HepG2 (cell line): ENCODE data around the gene COL5A1. TPM values are rescaled to one million over a fixed set of nuclear protein-coding genes. Genes with fewer than 3 reads are reported as not detected.

Experiments used
- ATAC-seq: fragments of 200-7000 bp; cut with Tn5 transposase; 3 replicates; pipeline ENCODE4 v1.9.1; 2020; ENCODE audit warnings: mild to moderate bottlenecking, moderate library complexity
- BruUV-seq: library from RNA; stranded (reverse); fragments of 400-500 nt; replicated peaks from 2 replicates; lab custom pipeline; 2021; lab: Mats Ljungman, UMichigan
- CTCF ChIA-PET: fragments of 300-600 bp; formaldehyde crosslinking; extraction: SDS; loops from one replicate; lab custom pipeline; 2021; ENCODE audit warnings: low total read pairs, inconsistent platforms, low intra/inter-chr PET ratio; lab: Yijun Ruan, JAX
- POLR2A ChIA-PET: fragments of 350-600 bp; sonication (Branson Sonifier 250); formaldehyde crosslinking; loops from one replicate; lab custom pipeline; 2020; ENCODE audit warnings: antibody characterized with exemption, inconsistent platforms; lab: Yijun Ruan, JAX
- DNase-seq: peaks from one replicate; pipeline ENCODE4 v3.0.0-alpha.2; 2015; ENCODE audit warnings: low spot score
- FAIRE-seq: peaks from 3 replicates; lab custom pipeline; 2011; peaks lifted over from hg19 to GRCh38; lab: Jason Lieb, UNC
- H2AFZ ChIP-seq: one replicate; pipeline ENCODE4 v1.6.1; 2011; ENCODE audit warnings: low read length, inconsistent platforms
- H3K27ac ChIP-seq: fragments of 300-600 bp; 3 replicates; pipeline ENCODE4 v1.8.0; 2011; ENCODE audit warnings: mixed run types, mild to moderate bottlenecking, mixed read lengths, low read length, inconsistent platforms; ENCODE audit not compliant: insufficient read depth; ENCODE audit errors: extremely low read length
- H3K27me3 ChIP-seq, 2 experiments: fragments of 200-600 bp in 1 of 2; 2 replicates in 1 of 2; 3 replicates in 1 of 2; pipeline versions ENCODE4 v1.6.0 to v1.8.0; 2011; ENCODE audit warnings: low read length in 2 of 2, mild to moderate bottlenecking in 2 of 2, moderate library complexity in 2 of 2, inconsistent platforms in 1 of 2; ENCODE audit not compliant: insufficient read depth in 2 of 2, control insufficient read depth in 1 of 2
- H3K36me3 ChIP-seq, 2 experiments: fragments of 200-600 bp in 1 of 2; replicated peaks in 1 of 2; 2 replicates in 1 of 2; 3 replicates in 1 of 2; pipeline versions ENCODE4 v1.5.1 to v1.8.0; 2011; ENCODE audit warnings: low read length in 2 of 2, inconsistent platforms in 1 of 2; ENCODE audit not compliant: insufficient read depth in 2 of 2, control insufficient read depth in 1 of 2
- H3K4me1 ChIP-seq: 2 replicates; pipeline ENCODE4 v1.5.1; 2012; ENCODE audit warnings: low read length, inconsistent platforms; ENCODE audit not compliant: insufficient read depth
- H3K4me2 ChIP-seq: 2 replicates; pipeline ENCODE4 v1.6.0; 2011; ENCODE audit warnings: low read depth, low read length, inconsistent platforms
- H3K4me3 ChIP-seq, 3 experiments: fragments of 200-600 bp in 1 of 3; sonication (generic), shearing (Covaris generic) in 1 of 3; replicated peaks in 1 of 3; 2 replicates each; pipeline ENCODE4 v1.5.1; 2011 to 2016; ENCODE audit warnings: low read length in 3 of 3, inconsistent platforms in 2 of 3, low read depth in 2 of 3, mild to moderate bottlenecking in 2 of 3, control low read depth in 1 of 3, mixed read lengths in 1 of 3; ENCODE audit not compliant: insufficient read depth in 1 of 3
- H3K79me2 ChIP-seq: one replicate; pipeline ENCODE4 v1.6.1; 2011; ENCODE audit warnings: low read length, inconsistent platforms; ENCODE audit not compliant: insufficient read depth
- H3K9ac ChIP-seq: 2 replicates; pipeline ENCODE4 v1.6.0; 2011; ENCODE audit warnings: mild to moderate bottlenecking, low read depth, low read length, inconsistent platforms; ENCODE audit not compliant: insufficient read depth
- H3K9me3 ChIP-seq: 2 replicates; pipeline ENCODE4 v1.5.1; 2012; ENCODE audit warnings: mild to moderate bottlenecking, low read length
- H4K20me1 ChIP-seq: 2 replicates; pipeline ENCODE4 v1.6.0; 2011; ENCODE audit warnings: inconsistent platforms, mild to moderate bottlenecking, low read length, moderate library complexity; ENCODE audit not compliant: insufficient read depth
- ATF7-NPFF ChIP-seq: sonication (generic); formaldehyde crosslinking; IDR thresholded peaks from 2 replicates; pipeline ENCODE4 v1.8.1; 2023; ENCODE audit warnings: mild to moderate bottlenecking, low read depth, missing genetic modification reagents, moderate library complexity
- BRF2 ChIP-seq: sonication (generic); formaldehyde crosslinking; IDR thresholded peaks from 2 replicates; pipeline ENCODE4 v1.8.1; 2022; ENCODE audit warnings: mild to moderate bottlenecking, missing genetic modification reagents
- EHMT2 ChIP-seq: fragments of 200-600 bp; sonication (generic); IDR thresholded peaks from 2 replicates; pipeline ENCODE4 v1.7.0; 2017; ENCODE audit warnings: antibody characterized with exemption, low read depth, low read length, borderline replicate concordance
- FOXO4 ChIP-seq: sonication (generic); formaldehyde crosslinking; conservative IDR thresholded peaks from 2 replicates; pipeline ENCODE4 v1.8.1; 2023; ENCODE audit warnings: missing genetic modification reagents
- HMG20A ChIP-seq: IDR thresholded peaks from 2 replicates; pipeline ENCODE4 v1.6.1; 2016; ENCODE audit warnings: borderline replicate concordance
- JARID2 ChIP-seq: sonication (generic); formaldehyde crosslinking; IDR thresholded peaks from 2 replicates; pipeline ENCODE4 v1.8.1; 2023; ENCODE audit warnings: missing genetic modification reagents, inconsistent platforms; ENCODE audit not compliant: insufficient replicate concordance
- PLRG1 ChIP-seq: fragments of 450-650 bp; conservative IDR thresholded peaks from 2 replicates; pipeline ENCODE4 v1.6.1; 2016
- SMAD1 ChIP-seq: sonication (generic); formaldehyde crosslinking; IDR thresholded peaks from 2 replicates; pipeline ENCODE4 v1.4.0; 2020; ENCODE audit warnings: missing genetic modification reagents, low read depth, mild to moderate bottlenecking, borderline replicate concordance
- SMAD9 ChIP-seq: sonication (generic); formaldehyde crosslinking; IDR thresholded peaks from 2 replicates; pipeline ENCODE4 v1.5.1; 2020; ENCODE audit warnings: mild to moderate bottlenecking, missing genetic modification reagents
- WGBS: methylation state at CpG from one replicate; pipeline ENCODE4 v1.1.6; 2017; ENCODE audit warnings: low lambda C conversion rate; 5-methylcytosine and 5-hydroxymethylcytosine counted together
- in situ Hi-C: cut with HindIII; loops from 2 replicates; pipeline ENCODE4 v1.10.0; 2017; ENCODE audit warnings: low pct_unique_long_range_greater_than_20kb; ENCODE audit not compliant: extremely low pct_ligation_motif_present
- intact Hi-C: fragments of 100-400 bp; cut with micrococcal nuclease; formaldehyde crosslinking; loops from one replicate; pipeline ENCODE4 v1.10.0; 2022; ENCODE audit not compliant: unreplicated experiment
- polyA plus RNA-seq, 8 experiments: library from polyadenylated mRNA; depleted of rRNA in 3 of 8; stranded (reverse) in 7 of 8; unstranded in 1 of 8; fragments of >200 nt; fragmentation: Illumina TruSeq in 4 of 8; extraction: Trizol in 4 of 8; gene quantifications; 2 replicates each; pipeline versions ENCODE4 v1.2.1 to v1.2.3, GENCODE V29; 2011 to 2016; ENCODE audit warnings: low read depth in 4 of 8, missing spikeins in 1 of 8, mixed read lengths in 1 of 8; ENCODE audit not compliant: insufficient read depth in 1 of 8
- total RNA-seq, 5 experiments: library from RNA; depleted of rRNA; stranded (reverse); fragments of >200 nt; fragmentation: Illumina TruSeq; extraction: Trizol; gene quantifications; 2 replicates each; pipeline ENCODE4 v1.2.3, GENCODE V29; 2016; ENCODE audit warnings: low read depth in 1 of 5
- TF ChIP-seq, protein P1 (sequence below): sonication (generic); formaldehyde crosslinking; conservative IDR thresholded peaks from 2 replicates; pipeline ENCODE4 v1.4.0; 2020; ENCODE audit warnings: mild to moderate bottlenecking, missing genetic modification reagents, moderate library complexity
- TF ChIP-seq, protein P2 (sequence below): sonication (generic); formaldehyde crosslinking; IDR thresholded peaks from 2 replicates; pipeline ENCODE4 v1.5.1; 2020; ENCODE audit warnings: mild to moderate bottlenecking, missing genetic modification reagents, borderline replicate concordance

COL5A1 gene
- total and polyA plus RNA-seq, 2 of the 13 experiments (the other 11 are each of a cell fraction or from before 2014, with no cell fraction given): not detected

DNA sequence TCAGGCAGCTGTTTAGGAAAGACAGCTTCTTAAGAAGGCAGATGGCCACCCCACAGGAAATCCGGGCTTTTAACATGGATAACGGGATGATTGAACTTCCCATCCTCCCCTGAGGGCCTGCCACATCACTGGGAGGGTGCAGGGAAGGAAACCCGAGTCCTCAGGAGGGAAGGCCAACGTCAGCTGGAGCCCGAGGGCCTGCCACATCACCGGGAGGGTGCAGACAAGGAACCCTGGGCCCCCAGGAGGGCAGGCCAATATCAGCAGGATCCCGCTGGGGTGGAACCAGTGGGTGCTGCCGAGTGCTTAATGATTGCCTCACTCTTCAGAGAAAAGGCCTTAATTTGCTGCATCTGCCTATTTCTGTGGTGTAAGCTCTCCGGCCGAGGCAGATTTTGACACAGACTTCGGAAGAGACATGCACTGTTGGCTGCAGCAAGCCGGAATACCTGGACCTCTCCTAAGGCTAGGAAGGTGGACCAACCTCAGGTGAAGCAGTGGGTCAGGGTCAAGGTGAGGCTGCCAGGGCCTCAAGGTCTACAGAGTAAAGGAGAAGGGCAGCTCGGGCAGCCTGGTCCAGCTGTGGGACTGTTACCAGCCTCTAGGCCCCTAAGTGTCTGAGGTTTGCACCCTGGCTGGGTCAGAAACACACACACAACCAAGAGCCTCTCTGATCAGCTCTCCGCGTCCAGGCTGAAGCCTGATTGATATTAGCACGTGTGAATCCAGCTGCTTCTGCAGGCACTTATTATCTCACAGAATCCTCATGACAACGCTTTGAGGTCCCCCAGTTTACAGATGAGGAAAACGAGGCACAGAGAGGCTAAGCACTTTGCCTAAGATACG, 14.8 kb upstream of the COL5A1 start:
- no peak overlapping the region for H3K4me3 ChIP-seq
- intact Hi-C loops: no loop called here
- H3K79me2 ChIP-seq: no peaks in the 10 kb centered on the region
- peaks cover 3% of the 10 kb centered on the region for H4K20me1 ChIP-seq
- H3K36me3 ChIP-seq: no peaks in the 10 kb centered on the region
- in situ Hi-C loops: no loop called here
- DNase-seq (no peak), ATAC-seq (no peak), FAIRE-seq (no peak)
- H3K27me3 ChIP-seq: peaks cover 7 to 84% of the 10 kb centered on the region in 2 experiments; a peak in 4 of 5 replicates
- H3K9me3 ChIP-seq: no peaks in the 10 kb centered on the region
- no TSS peak for BruUV-seq
- no peak overlapping the region for H3K27ac ChIP-seq
- H2AFZ ChIP-seq: no peak overlapping the region
- H3K4me1 ChIP-seq: no peaks in the 10 kb centered on the region
- no peak overlapping the region for H3K4me2 ChIP-seq
- ChIA-PET CTCF (no interaction called here), POLR2A (no interaction called here)
- 3% methylated on average over 9 of the region's 19 CpGs for WGBS
- H3K9ac ChIP-seq: no peak overlapping the region
- TF ChIP-seq FOXO4 (CRISPR knock-in tag): no peak
- TF ChIP-seq SMAD1: no peak
- TF ChIP-seq, protein P1, sequence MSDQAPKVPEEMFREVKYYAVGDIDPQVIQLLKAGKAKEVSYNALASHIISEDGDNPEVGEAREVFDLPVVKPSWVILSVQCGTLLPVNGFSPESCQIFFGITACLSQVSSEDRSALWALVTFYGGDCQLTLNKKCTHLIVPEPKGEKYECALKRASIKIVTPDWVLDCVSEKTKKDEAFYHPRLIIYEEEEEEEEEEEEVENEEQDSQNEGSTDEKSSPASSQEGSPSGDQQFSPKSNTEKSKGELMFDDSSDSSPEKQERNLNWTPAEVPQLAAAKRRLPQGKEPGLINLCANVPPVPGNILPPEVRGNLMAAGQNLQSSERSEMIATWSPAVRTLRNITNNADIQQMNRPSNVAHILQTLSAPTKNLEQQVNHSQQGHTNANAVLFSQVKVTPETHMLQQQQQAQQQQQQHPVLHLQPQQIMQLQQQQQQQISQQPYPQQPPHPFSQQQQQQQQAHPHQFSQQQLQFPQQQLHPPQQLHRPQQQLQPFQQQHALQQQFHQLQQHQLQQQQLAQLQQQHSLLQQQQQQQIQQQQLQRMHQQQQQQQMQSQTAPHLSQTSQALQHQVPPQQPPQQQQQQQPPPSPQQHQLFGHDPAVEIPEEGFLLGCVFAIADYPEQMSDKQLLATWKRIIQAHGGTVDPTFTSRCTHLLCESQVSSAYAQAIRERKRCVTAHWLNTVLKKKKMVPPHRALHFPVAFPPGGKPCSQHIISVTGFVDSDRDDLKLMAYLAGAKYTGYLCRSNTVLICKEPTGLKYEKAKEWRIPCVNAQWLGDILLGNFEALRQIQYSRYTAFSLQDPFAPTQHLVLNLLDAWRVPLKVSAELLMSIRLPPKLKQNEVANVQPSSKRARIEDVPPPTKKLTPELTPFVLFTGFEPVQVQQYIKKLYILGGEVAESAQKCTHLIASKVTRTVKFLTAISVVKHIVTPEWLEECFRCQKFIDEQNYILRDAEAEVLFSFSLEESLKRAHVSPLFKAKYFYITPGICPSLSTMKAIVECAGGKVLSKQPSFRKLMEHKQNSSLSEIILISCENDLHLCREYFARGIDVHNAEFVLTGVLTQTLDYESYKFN (CRISPR knock-in tag): no peak
- TF ChIP-seq PLRG1: no peak
- TF ChIP-seq HMG20A (CRISPR knock-in tag): no peak
- no peak for TF ChIP-seq ATF7-NPFF (CRISPR knock-in tag)
- no peak for TF ChIP-seq SMAD9 (CRISPR knock-in tag)
- no peak for TF ChIP-seq BRF2 (CRISPR knock-in tag)
- no peak for TF ChIP-seq EHMT2
- TF ChIP-seq, protein P2, sequence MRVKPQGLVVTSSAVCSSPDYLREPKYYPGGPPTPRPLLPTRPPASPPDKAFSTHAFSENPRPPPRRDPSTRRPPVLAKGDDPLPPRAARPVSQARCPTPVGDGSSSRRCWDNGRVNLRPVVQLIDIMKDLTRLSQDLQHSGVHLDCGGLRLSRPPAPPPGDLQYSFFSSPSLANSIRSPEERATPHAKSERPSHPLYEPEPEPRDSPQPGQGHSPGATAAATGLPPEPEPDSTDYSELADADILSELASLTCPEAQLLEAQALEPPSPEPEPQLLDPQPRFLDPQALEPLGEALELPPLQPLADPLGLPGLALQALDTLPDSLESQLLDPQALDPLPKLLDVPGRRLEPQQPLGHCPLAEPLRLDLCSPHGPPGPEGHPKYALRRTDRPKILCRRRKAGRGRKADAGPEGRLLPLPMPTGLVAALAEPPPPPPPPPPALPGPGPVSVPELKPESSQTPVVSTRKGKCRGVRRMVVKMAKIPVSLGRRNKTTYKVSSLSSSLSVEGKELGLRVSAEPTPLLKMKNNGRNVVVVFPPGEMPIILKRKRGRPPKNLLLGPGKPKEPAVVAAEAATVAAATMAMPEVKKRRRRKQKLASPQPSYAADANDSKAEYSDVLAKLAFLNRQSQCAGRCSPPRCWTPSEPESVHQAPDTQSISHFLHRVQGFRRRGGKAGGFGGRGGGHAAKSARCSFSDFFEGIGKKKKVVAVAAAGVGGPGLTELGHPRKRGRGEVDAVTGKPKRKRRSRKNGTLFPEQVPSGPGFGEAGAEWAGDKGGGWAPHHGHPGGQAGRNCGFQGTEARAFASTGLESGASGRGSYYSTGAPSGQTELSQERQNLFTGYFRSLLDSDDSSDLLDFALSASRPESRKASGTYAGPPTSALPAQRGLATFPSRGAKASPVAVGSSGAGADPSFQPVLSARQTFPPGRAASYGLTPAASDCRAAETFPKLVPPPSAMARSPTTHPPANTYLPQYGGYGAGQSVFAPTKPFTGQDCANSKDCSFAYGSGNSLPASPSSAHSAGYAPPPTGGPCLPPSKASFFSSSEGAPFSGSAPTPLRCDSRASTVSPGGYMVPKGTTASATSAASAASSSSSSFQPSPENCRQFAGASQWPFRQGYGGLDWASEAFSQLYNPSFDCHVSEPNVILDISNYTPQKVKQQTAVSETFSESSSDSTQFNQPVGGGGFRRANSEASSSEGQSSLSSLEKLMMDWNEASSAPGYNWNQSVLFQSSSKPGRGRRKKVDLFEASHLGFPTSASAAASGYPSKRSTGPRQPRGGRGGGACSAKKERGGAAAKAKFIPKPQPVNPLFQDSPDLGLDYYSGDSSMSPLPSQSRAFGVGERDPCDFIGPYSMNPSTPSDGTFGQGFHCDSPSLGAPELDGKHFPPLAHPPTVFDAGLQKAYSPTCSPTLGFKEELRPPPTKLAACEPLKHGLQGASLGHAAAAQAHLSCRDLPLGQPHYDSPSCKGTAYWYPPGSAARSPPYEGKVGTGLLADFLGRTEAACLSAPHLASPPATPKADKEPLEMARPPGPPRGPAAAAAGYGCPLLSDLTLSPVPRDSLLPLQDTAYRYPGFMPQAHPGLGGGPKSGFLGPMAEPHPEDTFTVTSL (CRISPR knock-in tag): no peak
- no peak for TF ChIP-seq JARID2 (CRISPR knock-in tag)
